ENCODE results near the gene REG3G. TPM values are rescaled to one million over a fixed set of nuclear protein-coding genes. Genes with fewer than 3 reads are reported as not detected.

Gene REG3G
- total RNA-seq, 1 experiment from 2014 or later, result not detected

- DNase-seq (ENCODE audit: low read depth, low spot score) (no peak), ATAC-seq (no peak)
- Histone ChIP-seq H3K4me1 (ENCODE audit: control insufficient read depth, insufficient read depth, low read length) (no peaks in the 10 kb centered on the region), H3K4me3 (ENCODE audit: low read depth in 2 of 2, low read length in 2 of 2) (no peak overlapping the region), H3K36me3 (ENCODE audit: control insufficient read depth, insufficient read depth, low read length) (no peaks in the 10 kb centered on the region), H3K27me3 (ENCODE audit: control insufficient read depth, insufficient read depth, low read length) (no peaks in the 10 kb centered on the region), H3K27ac (ENCODE audit: low read length) (no peak overlapping the region), H3K9me3 (ENCODE audit: control insufficient read depth, insufficient read depth, low read depth, low read length) (no peaks in the 10 kb centered on the region)
- no TSS peak for BruUV-seq (replicated peaks)
- ChIA-PET CTCF (no interaction called here), POLR2A (no interaction called here)
- in situ Hi-C loops (cut with HindIII; ENCODE audit: low pct_unique_long_range_greater_than_20kb, low sequenced_read_pairs), result no loop called here
- intact Hi-C loops (cut with micrococcal nuclease; ENCODE audit: unreplicated experiment), result no loop called here
- TF ChIP-seq POLR2AphosphoS5 (IDR thresholded peaks at IDR 0.05; ENCODE audit: low read depth, low read length) (no peak), TCF7L2 (IDR thresholded peaks at IDR 0.05; ENCODE audit: low read depth, low read length) (no peak), REST (IDR thresholded peaks at IDR 0.05; ENCODE audit: insufficient read depth in 1 of 2, low read depth in 2 of 2, low read length in 1 of 2) (no peak), SIN3A (IDR thresholded peaks at IDR 0.05; ENCODE audit: borderline replicate concordance, insufficient read depth, low read depth, low read length) (no peak), CTCF (IDR thresholded peaks at IDR 0.05) (no peak)
These were observed 16.1 kb upstream of the REG3G start for GRCh38 chr2:79009388-79009787.

GRCh38 chr2:79011496-79011895, 14.0 kb upstream of the REG3G start:
- H3K4me1 ChIP-seq (ENCODE audit: control insufficient read depth, insufficient read depth, low read length), result no peaks in the 10 kb centered on the region
- no peak overlapping the region for H3K27ac ChIP-seq (ENCODE audit: low read length)
- H3K4me3 ChIP-seq (ENCODE audit: low read depth in 2 of 2, low read length in 2 of 2), result no peak overlapping the region
- no peaks in the 10 kb centered on the region for H3K9me3 ChIP-seq (ENCODE audit: control insufficient read depth, insufficient read depth, low read depth, low read length)
- DNase-seq (ENCODE audit: low read depth, low spot score), result no peak
- no TSS peak for BruUV-seq (replicated peaks)
- in situ Hi-C loops (cut with HindIII; ENCODE audit: low pct_unique_long_range_greater_than_20kb, low sequenced_read_pairs), result no loop called here
- ATAC-seq, result no peak
- no peaks in the 10 kb centered on the region for H3K36me3 ChIP-seq (ENCODE audit: control insufficient read depth, insufficient read depth, low read length)
- CTCF ChIA-PET, result no interaction called here
- intact Hi-C loops (cut with micrococcal nuclease; ENCODE audit: unreplicated experiment), result no loop called here
- POLR2A ChIA-PET, result no interaction called here
- H3K27me3 ChIP-seq (ENCODE audit: control insufficient read depth, insufficient read depth, low read length), result no peaks in the 10 kb centered on the region
- TF ChIP-seq CTCF (IDR thresholded peaks at IDR 0.05) (no peak), REST (IDR thresholded peaks at IDR 0.05; ENCODE audit: insufficient read depth in 1 of 2, low read depth in 2 of 2, low read length in 1 of 2) (no peak), POLR2AphosphoS5 (IDR thresholded peaks at IDR 0.05; ENCODE audit: low read depth, low read length) (no peak), TCF7L2 (IDR thresholded peaks at IDR 0.05; ENCODE audit: low read depth, low read length) (no peak), SIN3A (IDR thresholded peaks at IDR 0.05; ENCODE audit: borderline replicate concordance, insufficient read depth, low read depth, low read length) (no peak)

All from Panc1 (cell line).